Measurements from ENCODE around the gene ATN1. TPM values are rescaled to one million over a fixed set of nuclear protein-coding genes. Genes with fewer than 3 reads are reported as not detected.

The ATN1 gene
- total RNA-seq, 4 donors from 2014 or later = 46.2 to 93.5 (median 59.4) TPM

DNA sequence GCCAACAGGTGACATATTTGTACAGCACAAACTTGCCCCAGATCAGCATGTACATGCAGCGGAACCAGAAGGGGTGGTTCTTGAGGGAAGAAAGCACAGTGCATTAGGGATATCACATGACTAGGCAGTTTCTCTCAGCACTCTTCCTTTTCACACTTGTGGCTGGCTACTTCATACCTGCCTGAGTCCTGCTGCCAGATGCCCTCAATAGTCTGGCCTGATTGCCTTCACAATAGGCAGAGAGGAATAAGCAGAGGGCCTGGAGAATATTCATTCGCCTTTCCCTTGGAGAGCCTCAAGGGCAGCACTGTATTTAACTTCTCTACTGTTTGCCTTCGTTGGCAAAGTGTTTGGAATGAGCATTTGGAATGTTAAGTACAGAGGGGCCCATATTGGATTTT is 50.9 kb downstream of the ATN1 start:
- no peak for ATAC-seq (ENCODE audit: low FRiP score)
- no peak for TF ChIP-seq CTCF (IDR thresholded peaks at IDR 0.05)
- DNase-seq (ENCODE audit: low spot score) = no peak

- TF ChIP-seq CTCF (IDR thresholded peaks at IDR 0.05) = no peak
- DNase-seq (ENCODE audit: low spot score) (no peak), ATAC-seq (ENCODE audit: low FRiP score) (no peak)
Observed at GRCh38 chr12:6979021-6979420, 51.3 kb downstream of the ATN1 start.

GRCh38 chr12:6979453-6979852 is 51.7 kb downstream of the ATN1 start:
- no peak for TF ChIP-seq CTCF (IDR thresholded peaks at IDR 0.05)
- ATAC-seq (ENCODE audit: low FRiP score) = no peak
- DNase-seq (ENCODE audit: low spot score) = no peak

- no peak for ATAC-seq (ENCODE audit: low FRiP score)
- DNase-seq (ENCODE audit: low spot score) = no peak
- TF ChIP-seq CTCF (IDR thresholded peaks at IDR 0.05) = no peak
Observed at GRCh38 chr12:6980075-6980474, 52.3 kb downstream of the ATN1 start.

DNA sequence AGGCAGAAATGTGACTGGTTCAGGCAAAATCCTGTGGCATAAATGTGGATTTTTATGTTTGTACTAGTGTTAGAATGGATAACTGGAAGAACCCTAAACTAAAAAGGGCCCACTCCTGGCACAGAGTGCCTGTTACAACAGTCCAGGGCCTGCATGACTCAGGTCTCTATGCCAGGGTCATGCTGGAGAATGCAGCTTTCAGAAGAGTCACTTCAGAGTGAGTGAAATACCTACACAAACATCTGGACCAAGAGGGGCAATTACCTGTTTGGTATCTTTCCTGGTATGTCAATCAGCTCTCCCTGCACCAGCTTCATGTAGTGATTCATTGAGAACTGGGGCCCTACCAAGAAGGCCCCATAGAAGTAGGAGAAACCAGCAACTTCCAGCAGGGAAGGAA is 53.0 kb downstream of the ATN1 start:
- TF ChIP-seq CTCF (IDR thresholded peaks at IDR 0.05) = no peak
- ATAC-seq (ENCODE audit: low FRiP score) (no peak), DNase-seq (ENCODE audit: low spot score) (no peak)

DNA sequence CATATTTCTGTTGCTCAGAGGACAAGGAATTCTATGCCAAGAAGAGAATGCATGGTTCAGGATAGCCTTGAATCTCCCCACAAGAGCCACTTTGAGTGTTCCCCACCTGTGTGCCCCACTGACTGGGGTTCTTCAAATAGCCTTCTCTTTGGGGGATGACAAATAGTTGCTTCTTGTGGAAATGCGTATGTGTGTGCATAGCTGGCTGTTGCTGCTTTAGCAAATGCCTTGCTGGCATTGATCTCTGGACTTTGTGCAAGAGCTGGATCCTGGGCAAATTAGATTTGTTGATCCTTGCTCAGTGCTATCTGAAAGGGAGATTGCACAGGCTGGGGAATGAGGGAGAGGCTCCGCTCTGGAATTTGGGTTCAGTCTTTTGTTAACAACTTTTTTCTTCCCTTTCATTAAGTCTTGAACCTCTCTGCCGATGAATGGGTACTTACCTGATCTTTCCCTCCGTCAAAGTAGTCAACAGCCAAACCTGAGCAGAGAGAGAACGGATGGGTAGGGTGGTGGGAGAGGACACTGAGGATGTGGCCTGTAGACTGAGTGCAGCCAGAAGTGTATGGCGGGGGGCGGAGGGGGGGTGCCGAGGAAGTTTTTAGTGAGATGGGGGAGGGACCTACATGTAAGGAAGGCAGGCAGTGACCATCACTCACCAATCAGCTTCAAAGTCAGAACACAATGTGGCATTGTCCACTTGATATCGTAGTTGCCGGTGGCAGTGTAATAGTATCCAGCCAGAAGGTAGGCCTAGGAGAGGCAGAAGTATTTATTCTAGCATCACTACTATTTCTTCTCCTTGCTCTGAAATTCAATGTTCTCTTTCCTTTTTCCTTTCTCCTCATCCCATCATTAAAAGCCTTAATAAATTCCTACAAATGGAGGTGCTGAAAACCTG is 53.6 kb downstream of the ATN1 start:
- no peak for TF ChIP-seq CTCF (IDR thresholded peaks at IDR 0.05)
- DNase-seq (ENCODE audit: low spot score) = no peak
- ATAC-seq (ENCODE audit: low FRiP score) = no peak

DNA sequence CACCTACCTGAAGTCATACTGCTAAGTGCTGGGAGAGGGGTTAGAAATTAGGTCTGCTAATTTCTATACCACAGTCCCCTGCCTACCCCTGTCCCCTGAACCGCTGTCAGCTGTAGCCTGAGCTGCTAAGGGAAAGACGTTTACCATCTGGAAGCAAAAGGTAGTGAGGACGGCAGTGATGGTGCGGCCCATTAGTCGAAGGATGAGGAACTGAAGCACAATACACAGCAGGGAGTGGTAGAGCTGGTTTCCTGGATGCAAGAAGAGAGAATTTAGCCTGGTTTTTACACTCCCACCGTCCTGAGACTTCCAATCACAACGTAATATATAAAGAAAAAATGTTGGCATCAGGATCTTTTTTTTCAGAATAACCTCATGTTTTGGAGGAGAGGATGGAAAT is 54.8 kb downstream of the ATN1 start:
- DNase-seq (ENCODE audit: low spot score) = no peak

More for the DNA sequence above, 54.8 kb downstream of the ATN1 start:
- ATAC-seq (ENCODE audit: low FRiP score) = no peak
- no peak for TF ChIP-seq CTCF (IDR thresholded peaks at IDR 0.05)

Data from omental fat pad (tissue), 4 donors.